Measurements from ENCODE around the gene OGG1.
"Not testable (repeated sequence)": the region's sequence is repeated elsewhere in the genome, so short reads cannot be mapped to it uniquely, and the experiment has no call there.

DNA sequence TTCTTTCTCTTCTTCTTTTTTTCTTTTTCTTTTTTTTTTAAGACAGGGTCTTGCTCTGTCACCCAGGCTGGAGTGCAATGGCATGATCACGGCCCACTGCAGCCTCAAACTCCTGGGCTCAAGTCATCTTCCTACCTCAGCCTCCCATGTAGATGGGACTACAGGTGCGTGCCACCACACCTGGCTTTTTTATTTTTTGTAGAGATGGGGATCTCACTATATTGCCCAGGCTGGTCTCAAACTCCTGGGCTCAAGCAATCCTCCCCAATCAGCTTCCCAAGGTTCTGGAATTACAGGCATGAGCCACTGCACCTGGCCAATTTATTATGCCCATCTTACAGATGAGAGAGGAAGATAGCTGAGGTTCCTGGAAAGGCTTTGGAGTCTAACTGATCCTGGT lies 21.3 kb downstream of the OGG1 start:
- TF ChIP-seq POLR2A (IDR thresholded peaks at IDR 0.05; ENCODE audit: low read length); CHD2 (IDR thresholded peaks at IDR 0.05; ENCODE audit: low read length, partially characterized antibody); POLR2AphosphoS2 (conservative IDR thresholded peaks at IDR 0.05; ENCODE audit: low read length); CTCF (IDR thresholded peaks at IDR 0.05); ESRRA (IDR thresholded peaks at IDR 0.05; ENCODE audit: borderline replicate concordance, low read length); RFX5 (IDR thresholded peaks at IDR 0.05); SMC3 (IDR thresholded peaks at IDR 0.05); NR3C1 (IDR thresholded peaks at IDR 0.05): not testable (repeated sequence)
